Ishikawa (cell line): ENCODE results near the gene FAM25C.
"Not testable (repeated sequence)": the region's sequence is repeated elsewhere in the genome, so short reads cannot be mapped to it uniquely, and the experiment has no call there.

Experiments used
- EGR1 ChIP-seq: IDR thresholded peaks from 2 replicates; pipeline ENCODE4 v1.6.1; 2012
- FOXM1 ChIP-seq: IDR thresholded peaks from 2 replicates; pipeline ENCODE4 v1.6.1; 2012; ENCODE audit warnings: low read depth, borderline replicate concordance
- TAF1 ChIP-seq: IDR thresholded peaks from 2 replicates; pipeline ENCODE4 v1.6.1; 2012; ENCODE audit warnings: low read depth, mild to moderate bottlenecking

FAM25C gene

DNA sequence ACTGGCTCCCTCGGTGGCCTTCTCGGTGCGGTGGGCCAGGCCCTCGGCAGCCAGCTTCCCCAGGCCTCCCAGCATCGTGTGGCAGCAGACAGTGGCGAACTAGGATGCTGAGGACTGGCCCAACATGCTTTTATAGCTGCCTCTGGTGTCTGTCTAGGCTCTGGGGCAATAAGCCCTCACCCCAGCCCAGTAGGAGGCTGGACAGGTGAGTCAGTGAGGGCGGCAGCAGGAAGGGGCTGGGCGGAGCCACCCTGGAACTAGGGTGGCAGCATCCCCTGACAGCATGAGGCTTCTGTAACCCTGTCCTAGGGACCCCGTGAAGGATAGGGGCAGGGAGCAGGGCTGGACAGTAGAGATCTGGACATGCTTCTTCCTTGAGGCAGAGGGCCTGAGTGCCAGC, at the start of gene FAM25C:
Gene FAM25C, minus strand, starts transcription at position 101 of the 400 bp plus-strand sequence. Its CDS starts 26 bp downstream, at position 75.
- TF ChIP-seq TAF1, EGR1, FOXM1: not testable (repeated sequence)
